ENCODE measurements around the gene HMMR.

The HMMR gene

DNA sequence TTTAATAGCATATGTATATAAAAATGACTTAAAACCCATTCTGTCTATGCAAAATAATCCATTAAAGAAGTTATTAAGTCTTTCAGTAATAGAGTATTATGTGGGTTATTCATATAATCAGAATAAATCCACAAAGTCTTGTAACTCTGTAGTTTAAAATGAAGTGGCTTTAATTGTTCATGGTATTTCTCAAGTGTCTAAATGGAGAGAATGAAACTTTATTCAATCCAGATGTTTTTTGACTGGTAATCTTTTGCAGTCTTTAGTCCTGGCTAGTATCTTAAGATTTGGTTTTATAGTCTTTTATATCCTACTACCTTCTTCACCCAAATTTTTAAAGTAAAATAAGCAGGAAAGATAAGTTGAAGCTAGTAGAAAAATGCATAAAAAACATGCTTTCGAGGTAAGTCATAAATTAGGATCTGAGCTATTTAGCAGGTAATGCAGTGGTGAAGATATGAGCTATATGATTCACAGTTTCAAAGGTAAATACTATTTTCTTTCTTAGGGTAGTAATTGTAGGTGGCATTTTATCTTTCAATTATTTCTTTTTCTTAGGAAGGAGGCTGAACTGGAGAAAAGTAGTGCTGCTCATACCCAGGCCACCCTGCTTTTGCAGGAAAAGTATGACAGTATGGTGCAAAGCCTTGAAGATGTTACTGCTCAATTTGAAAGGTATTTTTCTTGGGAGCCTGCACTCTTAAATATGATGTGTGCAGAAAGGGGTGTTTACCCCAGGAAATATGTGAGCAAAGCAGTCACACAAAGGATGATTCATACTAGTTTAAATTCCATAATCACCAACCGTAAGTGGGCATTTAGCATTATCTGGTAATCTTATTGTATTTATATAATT is 17.9 kb downstream of the HMMR start:
- TF ChIP-seq, protein P1, sequence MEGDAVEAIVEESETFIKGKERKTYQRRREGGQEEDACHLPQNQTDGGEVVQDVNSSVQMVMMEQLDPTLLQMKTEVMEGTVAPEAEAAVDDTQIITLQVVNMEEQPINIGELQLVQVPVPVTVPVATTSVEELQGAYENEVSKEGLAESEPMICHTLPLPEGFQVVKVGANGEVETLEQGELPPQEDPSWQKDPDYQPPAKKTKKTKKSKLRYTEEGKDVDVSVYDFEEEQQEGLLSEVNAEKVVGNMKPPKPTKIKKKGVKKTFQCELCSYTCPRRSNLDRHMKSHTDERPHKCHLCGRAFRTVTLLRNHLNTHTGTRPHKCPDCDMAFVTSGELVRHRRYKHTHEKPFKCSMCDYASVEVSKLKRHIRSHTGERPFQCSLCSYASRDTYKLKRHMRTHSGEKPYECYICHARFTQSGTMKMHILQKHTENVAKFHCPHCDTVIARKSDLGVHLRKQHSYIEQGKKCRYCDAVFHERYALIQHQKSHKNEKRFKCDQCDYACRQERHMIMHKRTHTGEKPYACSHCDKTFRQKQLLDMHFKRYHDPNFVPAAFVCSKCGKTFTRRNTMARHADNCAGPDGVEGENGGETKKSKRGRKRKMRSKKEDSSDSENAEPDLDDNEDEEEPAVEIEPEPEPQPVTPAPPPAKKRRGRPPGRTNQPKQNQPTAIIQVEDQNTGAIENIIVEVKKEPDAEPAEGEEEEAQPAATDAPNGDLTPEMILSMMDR (IDR thresholded peaks at IDR 0.05; ENCODE audit: low read depth, low read length), result no peak
- no peak for DNase-seq (ENCODE audit: extremely low read depth, low read depth)

DNA sequence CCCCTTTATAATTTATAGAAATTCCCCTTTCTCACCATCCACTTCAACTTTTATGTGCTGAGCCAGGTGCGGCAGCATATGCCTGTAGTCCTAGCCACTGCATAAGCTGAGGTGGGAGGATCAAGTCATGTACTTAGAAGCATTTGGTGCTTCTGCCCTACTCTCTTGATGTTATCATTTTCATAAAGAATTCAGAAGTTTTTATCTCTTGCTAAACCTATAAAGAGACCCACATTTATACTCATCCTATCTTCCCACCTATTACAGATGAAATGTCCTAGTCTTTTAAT is 18.5 kb downstream of the HMMR start:
- TF ChIP-seq, protein P1 (IDR thresholded peaks at IDR 0.05; ENCODE audit: low read depth, low read length), result no peak
- DNase-seq (ENCODE audit: extremely low read depth, low read depth), result no peak

DNA sequence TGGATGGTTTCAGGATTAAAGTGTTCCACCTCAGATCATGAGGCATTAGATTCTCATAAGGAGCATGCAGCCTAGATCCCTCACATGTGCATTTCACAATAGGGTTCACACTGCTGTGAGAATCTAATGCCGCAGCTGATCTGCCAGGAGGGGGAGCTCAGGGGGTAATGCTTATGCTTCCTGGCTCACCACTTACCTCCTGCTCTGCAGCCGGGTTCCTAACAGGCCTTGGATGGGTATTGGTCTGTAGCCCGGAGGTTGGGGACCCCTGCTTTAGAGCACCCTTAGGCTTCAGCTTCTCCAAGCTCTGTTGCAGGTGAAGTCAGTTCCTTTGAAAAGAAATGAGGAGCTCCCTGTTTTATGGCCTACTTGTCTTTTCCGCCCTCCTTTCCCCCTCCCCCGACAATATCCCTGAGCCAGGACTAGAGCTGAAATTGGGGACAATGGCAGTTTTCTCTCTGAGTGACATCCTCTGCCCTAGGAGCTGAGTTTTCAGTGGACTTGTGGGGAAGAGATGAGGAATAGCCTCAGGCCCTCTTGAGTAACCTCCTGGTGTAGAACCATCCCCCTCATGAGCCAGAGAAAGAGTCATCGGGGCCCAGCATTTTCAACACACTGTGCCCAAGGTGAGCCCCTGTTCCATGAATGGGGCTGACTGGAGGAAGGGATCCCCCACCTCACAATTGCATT is 28.8 kb downstream of the HMMR start:
- DNase-seq (ENCODE audit: extremely low read depth, low read depth), result no peak
- TF ChIP-seq, protein P1 (IDR thresholded peaks at IDR 0.05; ENCODE audit: low read depth, low read length), result peak; percentile 24

DNA sequence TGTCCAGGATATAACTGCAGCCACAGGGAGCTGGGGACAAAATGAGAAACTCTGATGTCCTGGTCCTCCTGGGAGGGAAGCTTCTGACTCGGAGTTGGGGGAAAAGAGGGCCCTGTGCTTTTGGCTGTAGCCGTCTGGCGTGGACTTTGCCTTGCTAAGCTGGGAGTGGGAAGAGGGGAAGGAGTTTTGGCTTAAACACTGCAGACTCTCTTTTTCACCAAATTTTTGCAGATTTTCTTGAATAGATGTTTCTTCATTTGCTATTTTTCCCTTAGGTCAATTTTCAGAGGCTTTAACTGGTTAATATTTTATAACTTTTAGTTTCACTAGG is 29.3 kb downstream of the HMMR start:
- no peak for DNase-seq (ENCODE audit: extremely low read depth, low read depth)
- TF ChIP-seq, protein P1 (IDR thresholded peaks at IDR 0.05; ENCODE audit: low read depth, low read length), result no peak

DNA sequence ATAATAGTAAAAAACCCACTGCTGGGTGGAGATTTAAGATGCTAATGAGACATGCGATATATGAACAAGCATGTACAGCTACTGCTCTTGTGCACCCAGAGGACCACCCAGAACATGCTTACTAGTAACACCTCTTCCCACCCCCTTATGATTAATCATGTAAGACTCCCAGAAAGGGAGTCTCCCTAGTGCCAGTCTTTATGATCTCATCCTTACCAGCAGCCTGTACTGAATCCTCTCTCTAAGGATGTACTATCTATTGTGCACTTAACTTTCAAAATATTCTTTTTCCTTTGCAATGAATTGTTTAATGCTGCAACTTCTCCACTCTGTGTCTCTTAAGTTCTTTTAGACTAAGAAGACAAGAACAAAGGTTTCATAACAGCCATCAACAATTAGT is 35.9 kb downstream of the HMMR start:
- TF ChIP-seq, protein P1 (IDR thresholded peaks at IDR 0.05; ENCODE audit: low read depth, low read length), result no peak
- DNase-seq (ENCODE audit: extremely low read depth, low read depth), result no peak

DNA sequence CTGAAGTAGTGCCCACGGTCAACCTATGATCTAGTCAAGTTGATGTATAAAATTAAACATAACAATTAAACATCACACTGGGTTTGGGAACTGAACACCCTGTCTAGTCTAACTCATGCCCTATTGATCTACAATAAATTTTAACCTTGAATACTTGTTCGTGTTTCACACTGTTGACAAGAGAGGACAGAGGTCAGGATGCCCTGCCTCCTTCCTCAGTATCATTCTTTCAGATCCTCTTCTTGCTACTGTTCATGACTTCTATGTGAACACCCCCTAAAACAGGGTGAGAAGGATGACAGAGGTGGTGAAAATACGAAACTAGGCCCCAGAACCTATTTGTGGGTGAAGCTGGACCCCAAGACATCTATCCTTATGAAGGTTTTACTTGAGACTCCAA is 36.9 kb downstream of the HMMR start:
- DNase-seq (ENCODE audit: extremely low read depth, low read depth), result no peak
- TF ChIP-seq, protein P1 (IDR thresholded peaks at IDR 0.05; ENCODE audit: low read depth, low read length), result no peak

DNA sequence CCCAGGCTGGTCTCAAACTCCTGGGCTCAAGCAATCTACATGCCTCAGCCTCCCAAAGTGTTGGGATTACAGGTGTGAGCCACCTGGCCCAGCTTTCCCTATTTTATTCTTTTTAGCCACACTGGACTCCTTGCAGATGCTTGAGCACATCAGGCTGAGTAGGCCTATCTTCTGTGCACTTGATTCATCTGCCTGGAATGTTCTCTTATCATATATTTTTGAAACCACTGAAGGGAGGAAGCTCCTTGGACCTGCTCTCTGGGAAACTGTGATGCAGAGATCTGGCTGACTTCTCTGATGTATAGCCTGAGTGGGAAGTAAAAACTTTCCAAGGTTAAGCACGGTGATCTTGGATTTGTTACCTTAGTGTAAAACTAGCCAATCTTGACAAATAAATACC is 38.5 kb downstream of the HMMR start:
- TF ChIP-seq, protein P1 (IDR thresholded peaks at IDR 0.05; ENCODE audit: low read depth, low read length), result no peak
- DNase-seq (ENCODE audit: extremely low read depth, low read depth), result no peak
